A673 (cell line): ENCODE measurements around the gene CDC42EP5.

Experiments used
- CTCF ChIP-seq: fragments of 300-800, 200-600 bp; sonication (generic); conservative IDR thresholded peaks from 2 replicates; pipeline ENCODE4 v1.5.1; 2017; ENCODE audit warnings: low read depth, mild to moderate bottlenecking, antibody characterized with exemption, low read length, moderate library complexity, mixed read lengths
- EZH2 ChIP-seq: fragments of 200-600 bp; sonication (generic); IDR thresholded peaks from 2 replicates; pipeline ENCODE4 v1.6.1; 2017; ENCODE audit warnings: borderline replicate concordance, low read depth, mild to moderate bottlenecking, mixed read lengths, antibody characterized with exemption, low read length; ENCODE audit not compliant: poor library complexity, severe bottlenecking

- TF ChIP-seq EZH2: no peak
- no peak for TF ChIP-seq CTCF
Measured at GRCh38 chr19:54428323-54429175, 44.5 kb downstream of the CDC42EP5 start.
